ENCODE measurements around the gene THBS2. TPM values are rescaled to one million over a fixed set of nuclear protein-coding genes. Genes with fewer than 3 reads are reported as not detected.

The THBS2 gene
- total RNA-seq, 1 donor from 2014 or later = 709 TPM

DNA sequence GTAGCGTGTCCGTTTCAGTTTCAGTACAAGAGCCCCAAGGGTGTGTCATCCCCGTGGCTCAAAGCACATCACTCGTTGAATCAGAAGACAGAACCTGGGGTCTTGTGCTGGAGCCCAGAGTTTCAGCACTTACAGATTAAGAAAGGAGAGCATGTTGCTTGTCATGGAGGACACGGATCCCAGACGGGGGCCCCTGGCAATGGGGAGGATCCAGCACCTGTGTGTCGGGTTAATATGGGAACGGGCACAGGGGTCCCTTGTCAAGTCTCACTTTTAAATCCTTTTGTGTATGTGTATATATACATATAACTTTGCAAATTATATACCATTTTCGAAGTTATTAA is 23.4 kb downstream of the THBS2 start:
- Histone ChIP-seq H3K4me1 (no peaks in the 10 kb centered on the region), H3K4me3 (no peak overlapping the region), H3K9me3 (no peaks in the 10 kb centered on the region), H3K27me3 (no peaks in the 10 kb centered on the region), H3K36me3 (peaks cover 73 to 89% of the 10 kb centered on the region in 2 donors), H3K27ac (peak overlapping the region; percentile 45 to 70)
- DNase-seq (ENCODE audit: low spot score in 2 of 2) = no peak
- intact Hi-C loops (cut with DNase I) = no loop called here
- TF ChIP-seq CTCF (IDR thresholded peaks at IDR 0.05) = no peak

- no peaks in the 10 kb centered on the region for H3K27me3 ChIP-seq
- intact Hi-C loops (cut with DNase I) = no loop called here
- H3K27ac ChIP-seq = peak overlapping the region; percentile 45 to 70
- H3K36me3 ChIP-seq = peaks cover 76 to 89% of the 10 kb centered on the region in 2 donors
- DNase-seq (ENCODE audit: low spot score in 2 of 2) = no peak
- no peak overlapping the region for H3K4me3 ChIP-seq
- no peaks in the 10 kb centered on the region for H3K9me3 ChIP-seq
- TF ChIP-seq CTCF (IDR thresholded peaks at IDR 0.05) = no peak
- peaks cover 0 to 4% of the 10 kb centered on the region in 2 donors for H3K4me1 ChIP-seq
Measured at GRCh38 chr6:169229615-169230321, 23.9 kb downstream of the THBS2 start.

- DNase-seq (ENCODE audit: low spot score in 2 of 2) = no peak
- no peak for TF ChIP-seq CTCF (IDR thresholded peaks at IDR 0.05)
- Histone ChIP-seq H3K9me3 (no peaks in the 10 kb centered on the region), H3K27me3 (no peaks in the 10 kb centered on the region), H3K4me3 (no peak overlapping the region), H3K36me3 (peaks cover 71 to 82% of the 10 kb centered on the region in 2 donors), H3K4me1 (peaks cover 0 to 10% of the 10 kb centered on the region in 2 donors), H3K27ac (peak overlapping the region in 1 of 2 donors; percentile 39)
- intact Hi-C loops (cut with DNase I) = no loop called here
Measured at GRCh38 chr6:169227116-169227515, 26.5 kb downstream of the THBS2 start.

DNA sequence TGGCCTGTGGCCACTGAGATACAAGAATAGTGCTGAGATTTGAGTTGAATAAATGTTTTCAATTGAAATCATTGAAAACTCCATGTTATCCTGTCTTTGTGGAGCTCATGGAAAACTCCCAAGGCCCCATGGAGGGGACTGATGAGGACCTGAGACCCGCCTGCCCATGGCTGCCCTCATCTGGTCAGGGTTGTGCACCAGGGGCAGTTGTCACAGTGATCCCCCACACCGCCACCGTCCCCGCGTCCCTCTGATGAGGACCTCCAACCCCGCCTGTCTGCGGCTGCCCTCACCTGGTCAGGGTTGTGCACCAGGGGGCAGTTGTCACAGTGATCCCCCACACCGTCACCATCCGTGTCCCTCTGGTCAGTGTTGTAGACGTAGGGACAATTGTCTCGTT is 27.8 kb downstream of the THBS2 start:
- TF ChIP-seq CTCF (IDR thresholded peaks at IDR 0.05) = no peak
- peaks cover 72 to 82% of the 10 kb centered on the region in 2 donors for H3K36me3 ChIP-seq
- intact Hi-C loops (cut with DNase I) = no loop called here
- peak overlapping the region; percentile 66 to 77 for H3K27ac ChIP-seq
- H3K9me3 ChIP-seq = no peaks in the 10 kb centered on the region
- H3K4me1 ChIP-seq = peaks cover 0 to 10% of the 10 kb centered on the region in 2 donors
- no peaks in the 10 kb centered on the region for H3K27me3 ChIP-seq
- no peak overlapping the region for H3K4me3 ChIP-seq
- peak in 1 of 2 donors; percentile 63 for DNase-seq (ENCODE audit: low spot score in 2 of 2)

GRCh38 chr6:169225131-169225576 is 28.5 kb downstream of the THBS2 start:
- Histone ChIP-seq H3K27ac (peak overlapping the region; percentile 66 to 77), H3K4me3 (no peak overlapping the region), H3K36me3 (peaks cover 80 to 86% of the 10 kb centered on the region in 2 donors), H3K27me3 (no peaks in the 10 kb centered on the region), H3K9me3 (no peaks in the 10 kb centered on the region), H3K4me1 (peaks cover 0 to 10% of the 10 kb centered on the region in 2 donors)
- DNase-seq (ENCODE audit: low spot score in 2 of 2) = peak in 1 of 2 donors; percentile 62
- no peak for TF ChIP-seq CTCF (IDR thresholded peaks at IDR 0.05)
- intact Hi-C loops (cut with DNase I) = no loop called here
